Measurements from ENCODE around the gene PPP2R3C.
"Not testable (repeated sequence)": the region's sequence is repeated elsewhere in the genome, so short reads cannot be mapped to it uniquely, and the experiment has no call there.

Gene PPP2R3C

DNA sequence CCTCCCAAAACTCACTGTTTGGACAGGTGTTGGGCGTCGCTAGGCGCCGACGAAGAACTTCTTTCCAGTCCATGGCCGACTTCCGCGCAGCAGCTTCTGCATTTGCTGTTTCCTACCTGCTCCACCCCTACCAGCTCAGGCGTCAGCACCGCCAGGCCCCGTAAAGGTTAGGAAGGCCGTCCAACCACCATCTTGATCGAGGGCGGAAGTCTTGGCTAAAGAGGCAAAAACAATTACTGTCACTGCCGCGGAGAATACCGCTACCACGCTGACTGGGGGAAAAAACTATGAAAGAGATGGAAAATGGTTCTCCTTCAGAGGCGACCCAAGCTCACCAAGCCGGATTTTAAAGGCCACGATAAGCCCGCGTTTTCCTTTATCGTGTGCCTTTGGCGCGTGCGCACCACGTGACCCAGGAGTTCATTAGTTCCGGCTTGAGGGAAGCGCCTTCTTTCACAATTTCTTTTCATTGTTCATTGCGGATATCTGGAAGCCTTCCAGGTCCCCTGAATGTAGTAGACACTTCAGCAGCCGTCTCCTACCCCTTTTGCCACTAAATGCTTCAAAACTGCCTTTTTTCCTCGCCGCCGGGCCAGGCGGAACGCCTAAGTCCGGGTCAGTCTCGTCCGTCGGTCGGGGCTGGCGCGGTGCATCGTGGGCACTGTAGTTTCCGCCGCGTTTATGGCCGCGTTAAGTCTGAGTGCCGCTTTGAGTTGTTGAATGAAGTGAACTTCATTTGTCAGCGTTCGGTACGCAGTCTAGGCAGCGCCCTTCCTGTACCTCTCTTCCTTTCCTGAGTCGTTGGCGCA, at the start of gene PPP2R3C, which contains the start of gene PRORP:
TSS of gene PPP2R3C (minus strand) at position 104 of the 809 bp plus-strand sequence. CDS start at position 73, 31 bp downstream.
TSS of gene PRORP (plus strand) at position 666 of the 809 bp plus-strand sequence. CDS start 694 bp downstream, outside the sequence.
- peak; percentile 95 to 97 for DNase-seq

DNA sequence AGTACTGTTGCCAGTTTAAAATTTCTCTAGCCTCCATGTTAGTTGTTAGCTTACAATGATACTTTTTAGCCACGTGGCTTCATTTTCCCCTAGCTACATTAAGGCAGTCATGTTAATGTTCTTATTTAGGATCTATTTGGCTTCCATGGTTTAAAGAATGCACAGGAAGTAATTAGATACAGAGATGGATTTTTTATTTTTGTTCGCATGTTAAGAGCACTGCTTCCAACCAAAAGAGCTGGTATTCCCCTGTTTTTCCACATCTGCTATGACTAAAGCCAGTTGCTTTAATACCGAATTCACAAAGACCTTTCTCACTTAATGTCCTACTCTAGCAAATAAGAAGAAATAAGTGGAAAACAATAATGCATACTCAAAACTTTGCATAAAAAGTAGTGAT, 45.7 kb upstream of the PPP2R3C start:
- DNase-seq, result no peak

GRCh38 chr14:35164849-35165248, 43.1 kb upstream of the PPP2R3C start:
- DNase-seq, result no peak

- DNase-seq, result no peak
Measured at GRCh38 chr14:35163384-35163783, 41.6 kb upstream of the PPP2R3C start.

DNA sequence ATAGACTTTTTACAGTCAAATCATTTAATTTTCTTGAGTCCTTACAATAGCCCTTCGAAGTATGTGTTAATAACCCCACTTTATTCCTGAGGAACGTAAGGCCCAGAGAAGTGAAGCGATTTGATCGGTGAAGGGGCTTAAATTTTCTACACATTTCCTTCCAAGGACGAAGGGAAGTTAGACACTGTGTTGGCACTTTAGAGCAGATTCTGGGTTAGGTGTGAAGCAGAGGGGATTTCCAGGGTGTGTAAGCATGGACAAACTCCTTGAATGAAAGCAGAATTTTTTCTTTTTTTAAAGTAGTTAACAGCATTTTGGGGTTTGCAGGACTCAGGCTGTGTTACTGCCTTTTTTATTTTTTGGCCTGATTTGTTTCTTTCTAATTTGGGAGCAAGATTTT, 39.4 kb upstream of the PPP2R3C start:
- no peak for DNase-seq

DNA sequence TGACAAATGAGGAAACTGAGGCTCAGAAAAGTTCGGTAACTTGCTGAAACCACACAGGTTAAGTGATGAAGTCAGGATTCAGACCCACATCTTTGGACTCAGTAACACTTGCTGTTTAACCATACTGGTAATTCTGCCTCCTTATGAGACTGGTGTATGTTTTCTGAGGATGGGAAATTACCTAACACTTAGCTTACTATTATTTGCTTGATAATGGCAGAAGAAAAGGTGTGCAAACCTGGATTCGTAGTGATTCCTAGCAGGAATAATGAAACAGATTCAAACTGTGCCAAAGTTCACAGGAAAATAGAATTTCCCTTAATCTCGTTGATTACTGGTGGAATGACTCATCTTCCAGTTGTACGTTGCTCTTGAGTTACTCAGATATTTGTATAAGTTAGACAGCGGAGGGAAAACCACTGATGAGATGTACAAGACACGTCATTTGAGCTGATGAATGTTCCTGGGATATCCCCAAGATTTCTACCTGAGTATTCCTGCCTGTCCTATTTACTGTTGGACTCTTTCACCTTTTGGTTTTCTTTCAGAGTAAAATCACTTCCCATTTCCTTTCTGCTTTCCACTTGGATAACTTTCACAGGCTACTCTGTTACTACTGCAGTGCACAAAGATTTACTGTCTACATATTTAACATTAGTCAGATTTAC, 38.1 kb upstream of the PPP2R3C start:
- no peak for DNase-seq

DNA sequence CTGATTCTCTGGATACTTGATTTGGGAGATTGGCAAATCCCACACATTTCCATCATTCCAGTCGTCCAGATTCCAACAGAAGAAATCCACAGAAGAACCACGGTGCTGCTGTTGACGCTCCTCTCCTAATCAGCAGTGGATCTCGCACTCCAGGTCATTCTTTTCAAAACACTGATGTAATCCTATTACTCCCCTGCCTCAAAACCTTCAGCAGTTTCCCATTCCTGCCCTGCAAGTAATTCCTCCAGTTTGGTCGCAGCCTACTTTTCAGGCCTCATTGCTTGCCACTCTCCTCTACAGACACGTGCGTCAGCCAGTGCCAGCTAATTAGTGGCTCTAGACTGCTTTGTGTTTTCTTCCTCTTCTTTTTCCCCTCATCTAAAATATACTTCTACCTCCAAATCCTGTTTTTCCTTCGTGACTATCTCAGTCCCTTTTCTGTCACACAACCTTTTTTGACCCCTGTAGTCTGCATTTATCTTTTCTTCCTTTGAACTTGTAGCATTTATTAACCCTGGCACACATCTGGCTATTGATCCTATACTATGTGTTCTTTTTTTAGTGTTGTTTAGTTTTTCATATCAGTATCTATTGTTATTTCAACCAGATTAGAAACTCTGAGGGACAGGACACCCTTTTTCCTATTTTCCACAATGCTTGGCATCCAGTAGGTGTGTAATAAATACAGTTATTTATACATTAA, 37.3 kb upstream of the PPP2R3C start:
- no peak for DNase-seq

- DNase-seq, result no peak
Measured at GRCh38 chr14:35158491-35158890, 36.7 kb upstream of the PPP2R3C start.

GRCh38 chr14:35155962-35156361, 34.2 kb upstream of the PPP2R3C start:
- DNase-seq, result no peak

- no peak for DNase-seq
Measured at GRCh38 chr14:35154016-35154415, 32.2 kb upstream of the PPP2R3C start.

- DNase-seq, result not testable (repeated sequence)
Measured at GRCh38 chr14:35152531-35152930, 30.7 kb upstream of the PPP2R3C start.

- DNase-seq, result no peak
Measured at GRCh38 chr14:35149239-35149638, 27.4 kb upstream of the PPP2R3C start.

- DNase-seq, result no peak
Measured at GRCh38 chr14:35147711-35148110, 25.9 kb upstream of the PPP2R3C start.

DNA sequence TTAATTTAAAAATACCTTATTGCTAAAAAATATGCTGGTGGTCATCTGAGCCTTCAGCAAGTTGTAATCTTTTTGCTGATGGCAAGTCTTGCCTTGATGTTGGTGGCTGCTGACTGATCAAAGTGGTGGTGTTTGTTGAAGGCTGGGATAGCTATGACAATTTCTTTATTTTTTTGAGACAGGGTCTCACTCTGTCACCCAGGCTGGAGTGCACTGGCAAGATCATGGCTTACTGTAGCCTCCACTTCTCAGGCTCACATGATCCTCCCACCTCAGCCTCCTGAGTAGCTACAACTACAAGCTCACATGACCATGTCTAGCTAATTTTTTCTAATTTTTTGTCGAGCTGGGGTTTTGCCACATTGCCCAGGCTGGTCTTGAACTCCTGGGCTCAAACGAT, 25.4 kb upstream of the PPP2R3C start:
- DNase-seq, result no peak

DNA sequence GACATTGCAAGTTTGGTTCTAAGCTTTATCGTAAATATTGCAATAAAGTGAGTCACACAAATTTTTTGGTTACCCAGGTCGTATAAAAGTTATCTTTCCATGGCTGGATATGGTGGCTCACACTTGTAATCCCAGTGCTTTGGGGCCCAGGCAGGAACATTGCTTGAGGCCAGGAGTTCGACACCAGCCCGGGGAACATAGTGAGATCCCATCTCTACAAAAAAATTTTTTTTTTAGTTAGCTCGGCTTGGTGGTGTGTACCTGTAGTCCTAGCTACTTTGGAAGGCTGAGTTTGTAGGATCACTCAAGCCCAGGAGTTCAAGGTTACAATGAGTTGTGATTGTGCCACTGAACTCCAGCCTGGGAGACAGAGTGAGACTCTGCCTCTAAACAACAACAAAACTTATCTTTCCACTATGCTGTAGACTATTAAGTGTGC, 24.9 kb upstream of the PPP2R3C start:
- DNase-seq, result no peak

GRCh38 chr14:35144029-35144428, 22.2 kb upstream of the PPP2R3C start:
- no peak for DNase-seq

DNA sequence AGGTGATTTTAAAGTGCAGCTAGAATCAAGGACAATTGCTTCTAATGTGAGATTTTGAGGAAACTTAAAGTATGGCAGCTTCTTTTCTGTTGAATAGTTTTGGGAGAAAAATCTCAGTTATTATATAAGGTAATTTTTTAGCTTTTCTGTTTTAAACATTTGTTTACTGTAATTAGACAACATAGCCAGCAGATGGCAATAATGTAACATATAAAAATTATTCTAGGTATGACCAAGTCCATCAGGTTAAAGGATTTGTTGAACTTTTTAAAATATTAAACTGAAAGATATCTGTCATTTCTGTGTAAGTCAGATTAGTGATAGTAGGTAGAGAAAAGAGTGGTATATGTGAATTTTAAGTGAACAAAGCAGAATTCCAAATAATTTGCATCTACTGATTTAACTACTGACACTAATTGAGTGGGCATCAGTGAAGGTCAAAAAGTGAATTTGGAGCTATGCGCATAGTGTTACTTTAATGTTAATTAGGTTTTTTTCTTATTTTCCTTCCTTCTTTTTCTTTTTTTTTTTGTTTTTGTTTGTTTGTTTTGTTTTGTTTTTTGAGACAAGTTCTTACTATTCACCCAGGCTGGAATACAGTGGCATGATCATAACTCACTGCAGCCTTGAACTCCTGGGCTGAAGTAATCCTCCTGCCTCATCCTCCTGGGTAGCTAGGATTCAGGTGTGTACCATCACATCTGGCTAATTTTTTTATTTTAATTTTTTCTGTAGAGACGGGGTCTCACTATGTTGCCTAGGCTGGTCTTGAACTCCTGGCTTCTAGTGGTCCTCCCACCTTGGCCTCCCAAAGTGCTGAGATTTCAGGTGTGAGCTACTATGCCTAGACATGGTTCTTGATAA, 19.2 kb upstream of the PPP2R3C start:
- peak in 1 of 2 experiments; percentile 24 for DNase-seq

DNA sequence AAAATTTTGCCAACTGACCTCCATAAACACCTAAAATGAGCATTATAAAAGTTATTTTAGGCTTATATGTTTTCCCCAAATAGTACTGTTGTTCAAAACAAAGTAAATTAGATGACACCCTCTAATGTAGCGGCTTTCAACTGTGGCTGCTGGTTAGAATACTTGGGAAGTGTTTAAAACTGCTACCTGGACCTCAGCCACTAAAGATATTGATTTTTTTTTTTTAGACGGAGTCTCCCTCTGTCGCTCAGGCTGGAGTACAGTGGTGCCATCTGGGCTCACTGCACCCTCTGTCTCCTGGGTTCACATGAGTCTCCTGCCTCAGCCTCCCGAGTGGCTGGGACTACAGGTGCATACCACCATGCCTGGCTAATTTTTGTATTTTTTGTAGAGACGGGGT, 16.8 kb upstream of the PPP2R3C start:
- no peak for DNase-seq

GRCh38 chr14:35134329-35135123, 12.7 kb upstream of the PPP2R3C start:
- no peak for DNase-seq

DNA sequence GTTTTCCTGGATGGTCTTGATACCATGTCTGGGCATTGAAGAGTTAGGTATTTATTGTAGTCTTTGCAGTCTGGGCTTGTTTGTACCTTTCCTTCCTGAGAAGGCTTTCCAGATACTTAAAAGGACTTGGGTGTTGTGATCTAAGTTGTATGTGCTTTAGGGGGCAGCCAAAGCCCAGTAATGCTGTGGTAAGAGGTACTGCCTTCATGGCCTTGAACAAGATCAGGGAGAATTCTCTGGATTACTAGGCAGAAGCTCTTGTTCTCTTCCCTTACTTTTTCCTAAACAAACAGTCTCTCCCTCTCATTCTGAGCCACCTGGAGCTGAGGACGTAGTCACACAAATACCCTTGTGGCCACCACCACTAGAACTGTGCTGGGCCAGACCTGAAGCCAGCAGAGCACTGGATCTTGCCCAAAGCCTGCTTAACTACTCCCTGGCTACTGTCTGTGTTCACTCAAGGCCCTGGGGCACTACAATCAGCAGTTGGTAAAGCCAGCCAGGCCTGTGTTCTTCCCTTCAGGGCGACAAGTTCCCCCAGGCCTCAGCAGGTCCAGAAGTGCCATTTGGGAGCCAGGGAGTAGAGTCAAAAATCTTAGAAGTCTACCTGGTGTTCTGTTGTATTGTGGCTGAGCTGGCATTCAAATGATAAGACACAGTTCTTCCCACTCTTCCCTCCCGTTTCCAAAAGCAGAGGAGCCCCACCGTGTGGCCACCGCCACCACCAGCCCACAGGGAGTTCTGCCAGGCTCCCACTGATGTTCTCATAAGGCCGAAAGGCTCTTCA, 11.9 kb upstream of the PPP2R3C start:
- no peak for DNase-seq

GRCh38 chr14:35124127-35124526, 2.3 kb upstream of the PPP2R3C start:
- no peak for DNase-seq

Data from NCI-H526 (cell line).